HCT116 (cell line): ENCODE measurements around the gene HSD3B1. TPM values are rescaled to one million over a fixed set of nuclear protein-coding genes. Genes with fewer than 3 reads are reported as not detected.

Experiments
- ATAC-seq: fragments of 200-7000 bp; cut with Tn5 transposase; 2 replicates; pipeline ENCODE4 v1.9.1; 2020; ENCODE audit warnings: mild to moderate bottlenecking, moderate library complexity
- BruUV-seq: library from RNA; stranded (reverse); fragments of 400-500 nt; replicated peaks from 2 replicates; lab custom pipeline; 2021; lab: Mats Ljungman, UMichigan
- CTCF ChIA-PET: fragments of 300-600 bp; sonication (Branson Sonifier 250); formaldehyde crosslinking; loops from one replicate; lab custom pipeline; 2021; ENCODE audit warnings: antibody characterized with exemption; lab: Charles Lee
- POLR2A ChIA-PET: fragments of 300-600, 350-600 bp; sonication (Branson Sonifier 250); formaldehyde crosslinking; loops from one replicate; lab custom pipeline; 2021; ENCODE audit warnings: antibody characterized with exemption; lab: Charles Lee
- RAD21 ChIA-PET, 2 experiments: fragments of 300-600 bp; sonication (Branson Sonifier 250); formaldehyde crosslinking; loops; one replicate each; lab custom pipeline; 2023; ENCODE audit warnings: low total read pairs in 2 of 2; ENCODE audit not compliant: uncharacterized antibody in 2 of 2, unreplicated experiment in 2 of 2, low non-redundant PET in 1 of 2; lab: Charles Lee
- DNase-seq: peaks from one replicate; pipeline ENCODE4 v3.0.0-alpha.2; 2010; ENCODE audit warnings: low read depth, low spot score
- H2AFZ ChIP-seq: fragments of 200-600 bp; shearing (Covaris generic), sonication (generic); 2 replicates; pipeline ENCODE4 v1.6.1; 2017; ENCODE audit warnings: low read depth, mixed run types, mixed read lengths, antibody characterized with exemption, low read length; ENCODE audit not compliant: poor library complexity, severe bottlenecking
- H3K27ac ChIP-seq: 2 replicates; pipeline ENCODE4 v1.5.1; 2012; ENCODE audit warnings: low read depth, low read length
- H3K27me3 ChIP-seq: fragments of 200-600 bp; sonication (generic); 2 replicates; pipeline ENCODE4 v1.6.1; 2016; ENCODE audit warnings: mixed run types, low read length, mixed read lengths; ENCODE audit not compliant: insufficient read depth
- H3K36me3 ChIP-seq, 2 experiments: fragments of 200-500 bp in 1 of 2; fragments of 200-600 bp in 1 of 2; sonication (Bioruptor generic) in 1 of 2; sonication (generic) in 1 of 2; 2 replicates each; pipeline versions ENCODE4 v1.5.1 to v1.6.1; 2014 to 2016; ENCODE audit warnings: low read length in 2 of 2, inconsistent platforms in 1 of 2, mixed read lengths in 1 of 2, mixed run types in 1 of 2; ENCODE audit not compliant: insufficient read depth in 2 of 2, control insufficient read depth in 1 of 2
- H3K4me1 ChIP-seq, 2 experiments: fragments of 200-600 bp in 1 of 2; sonication (generic) in 1 of 2; 2 replicates each; pipeline versions ENCODE4 v1.5.1 to v1.6.1; 2012 to 2017; ENCODE audit warnings: low read length in 2 of 2, inconsistent platforms in 1 of 2, mild to moderate bottlenecking in 1 of 2, mixed read lengths in 1 of 2, mixed run types in 1 of 2, moderate library complexity in 1 of 2; ENCODE audit not compliant: insufficient read depth in 2 of 2, control insufficient read depth in 1 of 2
- H3K4me2 ChIP-seq: fragments of 200-600 bp; sonication (generic); 2 replicates; pipeline ENCODE4 v1.6.1; 2017; ENCODE audit warnings: mixed run types, low read length, mixed read lengths
- H3K4me3 ChIP-seq, 2 experiments: fragments of 200-600 bp in 1 of 2; sonication (generic) in 1 of 2; replicated peaks in 1 of 2; 2 replicates each; pipeline ENCODE4 v1.5.1; 2011 to 2016; ENCODE audit warnings: low read length in 2 of 2, control low read depth in 1 of 2, low read depth in 1 of 2, mild to moderate bottlenecking in 1 of 2, mixed read lengths in 1 of 2, mixed run types in 1 of 2
- H3K79me2 ChIP-seq: fragments of 200-600 bp; sonication (generic); 2 replicates; pipeline ENCODE4 v1.6.1; 2017; ENCODE audit warnings: mild to moderate bottlenecking, mixed run types, low read length, moderate library complexity, mixed read lengths; ENCODE audit not compliant: insufficient read depth
- H3K9ac ChIP-seq: fragments of 200-600 bp; sonication (generic); 2 replicates; pipeline ENCODE4 v1.6.1; 2016; ENCODE audit warnings: low read length, mixed read lengths
- H3K9me2 ChIP-seq: fragments of 200-600 bp; sonication (generic), shearing (Covaris generic); 2 replicates; pipeline ENCODE4 v1.6.1; 2017; ENCODE audit warnings: mixed run types, mild to moderate bottlenecking, moderate library complexity; ENCODE audit not compliant: insufficient read depth
- H3K9me3 ChIP-seq, 2 experiments: fragments of 200-500 bp in 1 of 2; fragments of 200-600 bp in 1 of 2; sonication (Bioruptor generic) in 1 of 2; sonication (generic) in 1 of 2; 2 replicates each; pipeline ENCODE4 v1.6.1; 2014 to 2017; ENCODE audit warnings: low read length in 2 of 2, mixed read lengths in 2 of 2, inconsistent platforms in 1 of 2, low read depth in 1 of 2, mild to moderate bottlenecking in 1 of 2, mixed run types in 1 of 2, moderate library complexity in 1 of 2; ENCODE audit not compliant: control insufficient read depth in 1 of 2, insufficient read depth in 1 of 2
- H4K20me1 ChIP-seq: fragments of 200-600 bp; sonication (generic), shearing (Covaris generic); 2 replicates; pipeline ENCODE4 v1.6.1; 2017; ENCODE audit warnings: mixed run types, mild to moderate bottlenecking, moderate library complexity; ENCODE audit not compliant: insufficient read depth
- ATF3 ChIP-seq: IDR thresholded peaks from 2 replicates; pipeline ENCODE4 v1.6.1; 2012
- JUND ChIP-seq: IDR thresholded peaks from 2 replicates; pipeline ENCODE4 v1.6.1; 2012
- POLR2A ChIP-seq: IDR thresholded peaks from 2 replicates; pipeline ENCODE4 v1.7.0; 2011; ENCODE audit warnings: borderline replicate concordance; ENCODE audit not compliant: insufficient read depth, insufficient read length; ENCODE audit errors: extremely low read depth
- POLR2AphosphoS5 ChIP-seq: IDR thresholded peaks from 2 replicates; pipeline ENCODE4 v1.6.1; 2011; ENCODE audit warnings: mild to moderate bottlenecking, low read depth, low read length, moderate library complexity
- REST ChIP-seq: IDR thresholded peaks from 2 replicates; pipeline ENCODE4 v1.6.1; 2012; ENCODE audit warnings: low read depth
- SP1 ChIP-seq: IDR thresholded peaks from 2 replicates; pipeline ENCODE4 v1.6.1; 2012; ENCODE audit warnings: low read depth
- TCF7L2 ChIP-seq: IDR thresholded peaks from 2 replicates; pipeline ENCODE4 v1.7.0; 2011; ENCODE audit warnings: borderline replicate concordance, inconsistent platforms; ENCODE audit not compliant: insufficient read depth, insufficient read length; ENCODE audit errors: extremely low read depth
- ZBTB33 ChIP-seq: IDR thresholded peaks from 2 replicates; pipeline ENCODE4 v1.6.1; 2011; ENCODE audit warnings: mild to moderate bottlenecking, low read length, moderate library complexity; ENCODE audit not compliant: insufficient replicate concordance; ENCODE audit errors: extremely low read depth
- intact Hi-C: fragments of 100-400 bp; cut with micrococcal nuclease; formaldehyde crosslinking; loops from 2 replicates; pipeline ENCODE4 v1.10.0; 2022
- total RNA-seq: library from RNA; stranded (reverse); gene quantifications from one replicate; pipeline ENCODE4 v1.2.1, GENCODE V29; 2021; ENCODE audit not compliant: unreplicated experiment

HSD3B1 gene
- total RNA-seq, 1 experiment from 2014 or later, result not detected

GRCh38 chr1:119462964-119463363 lies 44.0 kb upstream of the HSD3B1 start:
- POLR2A ChIA-PET, result no interaction called here
- Histone ChIP-seq H3K9ac (no peak overlapping the region), H3K4me2 (no peak overlapping the region), H3K36me3 (no peaks in the 10 kb centered on the region)
- no peak for DNase-seq
- TF ChIP-seq TCF7L2 (no peak), POLR2A (no peak), POLR2AphosphoS5 (no peak), SP1 (no peak), JUND (no peak), ATF3 (no peak), ZBTB33 (no peak), REST (no peak)
- TF ChIP-seq, all 23 proteins: peak for 0
- Histone ChIP-seq H3K9me2 (no peaks in the 10 kb centered on the region), H3K79me2 (no peaks in the 10 kb centered on the region), H4K20me1 (no peaks in the 10 kb centered on the region), H2AFZ (no peak overlapping the region), H3K4me3 (no peak overlapping the region), H3K9me3 (no peaks in the 10 kb centered on the region), H3K4me1 (no peaks in the 10 kb centered on the region), H3K27ac (no peak overlapping the region), H3K27me3 (no peaks in the 10 kb centered on the region)
- ChIA-PET RAD21 (no interaction called here), CTCF (no interaction called here)
- no TSS peak for BruUV-seq
- ATAC-seq, result no peak
- intact Hi-C loops, result no loop called here
